NT2/D1 (cell line): ENCODE data around the gene SLC16A10.

Experiments used
- DNase-seq: peaks from one replicate; pipeline ENCODE4 v3.0.0-alpha.2; 2011; ENCODE audit warnings: low read depth, low spot score
- H3K27me3 ChIP-seq: 2 replicates; pipeline ENCODE4 v1.6.0; 2011; ENCODE audit warnings: mild to moderate bottlenecking; ENCODE audit not compliant: insufficient read length, insufficient read depth
- H3K36me3 ChIP-seq: 2 replicates; pipeline ENCODE4 v1.6.1; 2011; ENCODE audit warnings: mild to moderate bottlenecking, low read length, mixed read lengths; ENCODE audit not compliant: insufficient read depth, insufficient read length
- H3K4me1 ChIP-seq: 2 replicates; pipeline ENCODE4 v1.5.1; 2011; ENCODE audit not compliant: insufficient read depth, insufficient read length
- H3K4me3 ChIP-seq: 2 replicates; pipeline ENCODE4 v1.5.1; 2011; ENCODE audit warnings: low read depth; ENCODE audit not compliant: insufficient read length
- H3K9ac ChIP-seq: 2 replicates; pipeline ENCODE4 v1.6.0; 2011; ENCODE audit warnings: low read depth; ENCODE audit not compliant: insufficient read length
- H3K9me3 ChIP-seq: 2 replicates; pipeline ENCODE4 v1.5.1; 2011; ENCODE audit warnings: mild to moderate bottlenecking, low read length; ENCODE audit not compliant: insufficient read depth
- SUZ12 ChIP-seq: IDR thresholded peaks from 2 replicates; pipeline ENCODE4 v1.6.1; 2011; ENCODE audit not compliant: insufficient read length, insufficient read depth; ENCODE audit errors: extremely low read depth
- YY1 ChIP-seq: IDR thresholded peaks from 2 replicates; pipeline ENCODE4 v1.6.1; 2011; ENCODE audit not compliant: insufficient read length, insufficient read depth
- ZNF274 ChIP-seq: IDR thresholded peaks from 2 replicates; pipeline ENCODE4 v1.6.1; 2011; ENCODE audit warnings: mild to moderate bottlenecking, low read depth, low read length

SLC16A10 gene

DNA sequence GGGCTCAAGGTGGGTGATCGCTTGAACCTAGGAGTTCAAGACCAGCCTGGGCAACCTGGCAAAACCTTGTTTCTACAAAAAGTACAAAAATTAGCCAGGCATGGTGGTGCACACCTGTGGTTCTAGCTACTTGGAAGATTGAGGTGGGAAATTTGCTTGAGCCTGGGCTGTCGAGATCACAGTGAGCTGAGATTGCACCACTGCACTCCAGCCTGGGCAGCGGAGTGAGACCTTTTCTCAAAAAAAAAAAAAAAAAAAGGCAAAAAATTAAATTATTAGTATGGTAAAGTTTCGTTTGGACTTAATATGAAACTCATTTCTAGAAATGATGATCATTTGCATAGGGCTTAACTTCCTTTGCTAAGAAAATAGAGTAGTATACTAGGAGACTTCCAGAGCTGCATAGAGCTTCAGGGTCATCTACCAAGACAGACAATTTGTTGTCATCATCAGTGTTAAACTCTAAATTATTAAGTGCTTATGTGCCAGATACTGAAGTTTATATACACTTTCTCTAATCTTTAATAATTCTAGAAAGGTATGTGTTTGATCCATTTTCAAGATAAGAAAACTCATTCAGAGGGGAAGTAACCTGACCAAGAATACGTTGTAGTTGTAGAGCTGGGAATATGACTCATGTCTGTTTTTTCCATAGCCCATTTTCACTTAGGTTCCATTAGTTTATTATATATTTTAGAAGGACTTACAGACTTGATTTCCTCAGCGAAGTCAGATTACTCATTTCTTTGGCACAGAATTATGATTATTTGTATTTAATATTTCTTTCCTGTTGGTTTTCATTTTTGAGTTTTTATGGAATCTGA is 84.5 kb downstream of the SLC16A10 start:
- Histone ChIP-seq H3K36me3 (no peaks in the 10 kb centered on the region), H3K9me3 (no peaks in the 10 kb centered on the region), H3K4me1 (no peaks in the 10 kb centered on the region), H3K9ac (no peak overlapping the region), H3K27me3 (no peaks in the 10 kb centered on the region), H3K4me3 (no peak overlapping the region)
- TF ChIP-seq ZNF274 (no peak), SUZ12 (no peak), YY1 (no peak)
- DNase-seq = no peak

DNA sequence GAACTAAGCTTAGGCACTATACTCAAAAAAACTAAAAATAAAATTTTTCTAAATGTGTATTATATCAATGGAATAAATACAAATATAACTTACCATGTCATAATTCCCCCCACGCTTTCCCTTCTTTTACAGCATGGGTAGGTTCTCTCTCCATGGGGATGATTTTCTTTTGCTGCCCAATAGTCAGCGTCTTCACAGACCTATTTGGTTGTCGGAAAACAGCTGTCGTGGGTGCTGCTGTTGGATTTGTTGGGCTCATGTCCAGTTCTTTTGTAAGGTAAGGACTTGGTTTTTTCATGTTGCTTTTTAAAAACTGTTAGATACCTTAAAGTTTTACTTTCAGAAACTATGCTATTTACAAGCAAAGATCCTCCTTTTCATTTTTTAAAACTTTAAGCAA is 85.3 kb downstream of the SLC16A10 start:
- no peaks in the 10 kb centered on the region for H3K36me3 ChIP-seq
- DNase-seq = no peak
- no peak overlapping the region for H3K4me3 ChIP-seq
- no peaks in the 10 kb centered on the region for H3K4me1 ChIP-seq
- no peaks in the 10 kb centered on the region for H3K9me3 ChIP-seq
- H3K27me3 ChIP-seq = no peaks in the 10 kb centered on the region
- TF ChIP-seq ZNF274 = no peak
- no peak for TF ChIP-seq SUZ12
- no peak for TF ChIP-seq YY1
- no peak overlapping the region for H3K9ac ChIP-seq

GRCh38 chr6:111173341-111173740 is 86.0 kb downstream of the SLC16A10 start:
- no peak for DNase-seq
- no peaks in the 10 kb centered on the region for H3K4me1 ChIP-seq
- H3K36me3 ChIP-seq = no peaks in the 10 kb centered on the region
- no peaks in the 10 kb centered on the region for H3K27me3 ChIP-seq
- TF ChIP-seq SUZ12 (no peak), YY1 (no peak), ZNF274 (no peak)
- no peak overlapping the region for H3K9ac ChIP-seq
- no peak overlapping the region for H3K4me3 ChIP-seq
- H3K9me3 ChIP-seq = no peaks in the 10 kb centered on the region

GRCh38 chr6:111173946-111174345 is 86.6 kb downstream of the SLC16A10 start:
- DNase-seq = no peak
- Histone ChIP-seq H3K9ac (no peak overlapping the region), H3K4me3 (no peak overlapping the region), H3K9me3 (no peaks in the 10 kb centered on the region), H3K36me3 (no peaks in the 10 kb centered on the region), H3K4me1 (no peaks in the 10 kb centered on the region), H3K27me3 (no peaks in the 10 kb centered on the region)
- TF ChIP-seq SUZ12 (no peak), YY1 (no peak), ZNF274 (no peak)

DNA sequence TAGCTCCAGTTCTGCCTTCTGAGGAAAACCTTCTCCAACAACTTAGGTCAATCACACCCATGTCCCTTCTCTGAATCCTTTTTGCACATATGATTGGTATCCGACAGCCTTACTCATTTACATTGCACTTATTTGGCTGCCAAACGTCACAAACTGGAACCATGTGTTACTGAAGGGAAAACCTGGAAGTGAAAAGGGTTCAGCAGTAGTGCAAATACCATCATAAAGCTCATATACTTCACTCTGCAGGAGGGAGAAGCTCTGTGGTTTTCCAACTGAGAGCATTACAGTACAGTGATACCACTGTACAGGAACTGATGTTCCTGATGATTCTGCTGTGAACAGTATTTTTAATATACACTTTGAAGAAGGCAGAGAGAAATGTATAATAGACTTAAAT is 87.8 kb downstream of the SLC16A10 start:
- no peaks in the 10 kb centered on the region for H3K9me3 ChIP-seq
- H3K4me1 ChIP-seq = no peaks in the 10 kb centered on the region
- H3K27me3 ChIP-seq = no peaks in the 10 kb centered on the region
- no peaks in the 10 kb centered on the region for H3K36me3 ChIP-seq
- TF ChIP-seq YY1 (no peak), SUZ12 (no peak), ZNF274 (no peak)
- H3K9ac ChIP-seq = no peak overlapping the region
- H3K4me3 ChIP-seq = no peak overlapping the region
- no peak for DNase-seq

GRCh38 chr6:111176038-111176759 is 88.9 kb downstream of the SLC16A10 start:
- H3K4me1 ChIP-seq = no peaks in the 10 kb centered on the region
- H3K27me3 ChIP-seq = no peaks in the 10 kb centered on the region
- H3K4me3 ChIP-seq = no peak overlapping the region
- DNase-seq = no peak
- H3K9me3 ChIP-seq = no peaks in the 10 kb centered on the region
- H3K36me3 ChIP-seq = no peaks in the 10 kb centered on the region
- no peak overlapping the region for H3K9ac ChIP-seq
- no peak for TF ChIP-seq YY1

DNA sequence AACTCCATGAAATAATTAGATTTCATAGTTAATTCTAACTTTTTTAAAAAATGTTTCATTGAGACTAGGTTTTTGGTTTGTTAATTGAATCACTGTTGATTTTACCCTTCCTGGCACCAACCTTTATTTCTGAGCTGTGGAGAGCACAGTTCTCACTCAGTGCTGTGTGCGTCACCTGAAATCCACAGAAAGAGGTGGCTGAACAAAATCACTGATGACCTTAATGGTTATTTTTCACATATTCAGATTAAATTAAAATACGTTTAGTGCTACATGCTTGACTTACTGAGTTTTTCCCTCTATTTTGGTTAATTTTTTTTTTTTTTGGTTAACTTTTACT is 89.4 kb downstream of the SLC16A10 start:
- H3K9ac ChIP-seq = no peak overlapping the region
- H3K4me3 ChIP-seq = no peak overlapping the region
- DNase-seq = no peak
- no peaks in the 10 kb centered on the region for H3K9me3 ChIP-seq
- TF ChIP-seq SUZ12 = no peak
- TF ChIP-seq YY1 = no peak
- no peak for TF ChIP-seq ZNF274
- H3K4me1 ChIP-seq = no peaks in the 10 kb centered on the region
- H3K36me3 ChIP-seq = no peaks in the 10 kb centered on the region
- H3K27me3 ChIP-seq = no peaks in the 10 kb centered on the region
